ENCODE data around the gene RIMKLA.

The RIMKLA gene

DNA sequence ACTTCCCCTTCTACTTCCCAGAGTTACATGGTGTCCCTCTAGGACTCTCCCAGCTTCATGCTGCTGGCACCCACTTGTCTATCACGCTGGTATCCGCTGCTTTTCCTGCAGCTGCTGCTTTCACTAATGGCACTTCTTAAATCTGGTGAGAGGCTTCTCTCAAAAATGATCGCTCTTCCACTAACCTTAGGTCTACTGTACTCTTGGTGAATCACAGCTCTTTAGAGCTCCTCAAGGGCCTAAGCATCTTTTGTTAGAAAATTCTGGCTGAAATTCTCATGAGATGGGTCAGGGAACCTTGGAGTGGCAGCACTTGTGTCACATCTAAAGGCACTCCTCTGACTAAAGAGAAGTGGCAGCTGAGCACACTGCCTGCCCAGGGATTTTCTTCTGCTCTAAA lies 43.1 kb downstream of the RIMKLA start:
- H3K27me3 ChIP-seq: peaks cover 0 to 17% of the 10 kb centered on the region in 2 donors
- no peak overlapping the region for H3K4me3 ChIP-seq
- no peak for TF ChIP-seq CTCF (IDR thresholded peaks at IDR 0.05)
- no peaks in the 10 kb centered on the region for H3K9me3 ChIP-seq
- intact Hi-C loops (cut with DNase I; ENCODE audit: low total_unique reads): no loop called here
- DNase-seq: no peak
- H3K27ac ChIP-seq: no peak overlapping the region
- no peaks in the 10 kb centered on the region for H3K4me1 ChIP-seq
- H3K36me3 ChIP-seq: no peaks in the 10 kb centered on the region

GRCh38 chr1:42424201-42424600 lies 43.6 kb downstream of the RIMKLA start:
- intact Hi-C loops (cut with DNase I; ENCODE audit: low total_unique reads): no loop called here
- H3K4me1 ChIP-seq: no peaks in the 10 kb centered on the region
- H3K4me3 ChIP-seq: no peak overlapping the region
- DNase-seq: no peak
- H3K36me3 ChIP-seq: no peaks in the 10 kb centered on the region
- TF ChIP-seq CTCF (IDR thresholded peaks at IDR 0.05): no peak
- H3K27ac ChIP-seq: no peak overlapping the region
- peaks cover 0 to 17% of the 10 kb centered on the region in 2 donors for H3K27me3 ChIP-seq
- H3K9me3 ChIP-seq: no peaks in the 10 kb centered on the region

- Histone ChIP-seq H3K27me3 (peaks cover 0 to 2% of the 10 kb centered on the region in 2 donors), H3K36me3 (no peaks in the 10 kb centered on the region), H3K9me3 (no peaks in the 10 kb centered on the region), H3K27ac (no peak overlapping the region), H3K4me1 (no peaks in the 10 kb centered on the region), H3K4me3 (no peak overlapping the region)
- DNase-seq: no peak
- TF ChIP-seq CTCF (IDR thresholded peaks at IDR 0.05): no peak
- intact Hi-C loops (cut with DNase I; ENCODE audit: low total_unique reads): no loop called here
These were observed 46.6 kb downstream of the RIMKLA start for GRCh38 chr1:42427240-42427639.

GRCh38 chr1:42429603-42430002 lies 49.0 kb downstream of the RIMKLA start:
- DNase-seq: no peak
- no peaks in the 10 kb centered on the region for H3K9me3 ChIP-seq
- no peak overlapping the region for H3K27ac ChIP-seq
- intact Hi-C loops (cut with DNase I; ENCODE audit: low total_unique reads): no loop called here
- no peaks in the 10 kb centered on the region for H3K27me3 ChIP-seq
- no peaks in the 10 kb centered on the region for H3K36me3 ChIP-seq
- no peaks in the 10 kb centered on the region for H3K4me1 ChIP-seq
- TF ChIP-seq CTCF (IDR thresholded peaks at IDR 0.05): no peak
- no peak overlapping the region for H3K4me3 ChIP-seq

- H3K27ac ChIP-seq: no peak overlapping the region
- TF ChIP-seq CTCF (IDR thresholded peaks at IDR 0.05): no peak
- intact Hi-C loops (cut with DNase I; ENCODE audit: low total_unique reads): no loop called here
These were observed 49.9 kb downstream of the RIMKLA start for GRCh38 chr1:42430286-42431135.

More at GRCh38 chr1:42430286-42431135, 49.9 kb downstream of the RIMKLA start:
- Histone ChIP-seq H3K4me3 (no peak overlapping the region), H3K36me3 (no peaks in the 10 kb centered on the region), H3K9me3 (no peaks in the 10 kb centered on the region), H3K27me3 (no peaks in the 10 kb centered on the region), H3K4me1 (no peaks in the 10 kb centered on the region)
- DNase-seq: no peak
